Karpas-422 (cell line): ENCODE data around the gene TSHZ2. TPM values are rescaled to one million over a fixed set of nuclear protein-coding genes. Genes with fewer than 3 reads are reported as not detected.
"Not testable (repeated sequence)": the region's sequence is repeated elsewhere in the genome, so short reads cannot be mapped to it uniquely, and the experiment has no call there.

Experiments
- DNase-seq: peaks from one replicate; pipeline ENCODE4 v3.0.0-alpha.2; 2015
- H2AFZ ChIP-seq: fragments of 200-600 bp; sonication (generic); 2 replicates; pipeline ENCODE4 v1.6.1; 2014; ENCODE audit warnings: antibody characterized with exemption, low read length, mixed read lengths
- H3K27ac ChIP-seq: fragments of 200-600 bp; sonication (generic); 2 replicates; pipeline ENCODE4 v1.5.1; 2014; ENCODE audit warnings: mild to moderate bottlenecking, low read length, moderate library complexity
- H3K27me3 ChIP-seq: fragments of 200-600 bp; sonication (generic); 2 replicates; pipeline ENCODE4 v1.6.1; 2014; ENCODE audit warnings: low read length, mixed read lengths
- H3K36me3 ChIP-seq: fragments of 200-600 bp; sonication (generic); 2 replicates; pipeline ENCODE4 v1.6.1; 2014; ENCODE audit warnings: low read length, mixed read lengths; ENCODE audit not compliant: insufficient read depth
- H3K4me1 ChIP-seq: fragments of 200-600 bp; sonication (generic); 2 replicates; pipeline ENCODE4 v1.6.1; 2014; ENCODE audit warnings: mild to moderate bottlenecking, low read length, mixed read lengths
- H3K4me2 ChIP-seq: fragments of 200-600 bp; sonication (generic); 2 replicates; pipeline ENCODE4 v1.6.1; 2014; ENCODE audit warnings: low read length, low read depth, mild to moderate bottlenecking; ENCODE audit not compliant: poor library complexity, severe bottlenecking
- H3K4me3 ChIP-seq: fragments of 200-600 bp; sonication (generic); 2 replicates; pipeline ENCODE4 v1.5.1; 2014; ENCODE audit warnings: mild to moderate bottlenecking, antibody characterized with exemption, low read length, mixed read lengths
- H3K79me2 ChIP-seq: fragments of 200-600 bp; sonication (generic); 2 replicates; pipeline ENCODE4 v1.6.1; 2014; ENCODE audit warnings: mild to moderate bottlenecking, low read length, mixed read lengths
- H3K9ac ChIP-seq: fragments of 200-600 bp; sonication (generic); 2 replicates; pipeline ENCODE4 v1.6.0; 2014; ENCODE audit warnings: low read length
- H3K9me2 ChIP-seq: fragments of 200-600 bp; sonication (generic), shearing (Covaris generic); replicated peaks from 2 replicates; pipeline ENCODE4 v1.6.0; 2014; ENCODE audit warnings: mild to moderate bottlenecking, low read length, moderate library complexity; ENCODE audit not compliant: insufficient read depth
- H3K9me3 ChIP-seq: fragments of 300-700, 200-600 bp; sonication (generic); 2 replicates; pipeline ENCODE4 v1.6.1; 2014; ENCODE audit warnings: low read length, mixed read lengths
- H4K20me1 ChIP-seq: fragments of 200-600 bp; sonication (generic); 2 replicates; pipeline ENCODE4 v1.6.1; 2014; ENCODE audit warnings: mild to moderate bottlenecking, antibody characterized with exemption, low read length, low read depth; ENCODE audit not compliant: insufficient read depth
- total RNA-seq: library from RNA; depleted of rRNA; stranded (reverse); fragments of >200 nt; shearing (Covaris generic); gene quantifications from 2 replicates; pipeline ENCODE4 v1.2.3, GENCODE V29; 2014; ENCODE audit warnings: low replicate concordance

The TSHZ2 gene
- total RNA-seq, 1 experiment from 2014 or later: not detected

DNA sequence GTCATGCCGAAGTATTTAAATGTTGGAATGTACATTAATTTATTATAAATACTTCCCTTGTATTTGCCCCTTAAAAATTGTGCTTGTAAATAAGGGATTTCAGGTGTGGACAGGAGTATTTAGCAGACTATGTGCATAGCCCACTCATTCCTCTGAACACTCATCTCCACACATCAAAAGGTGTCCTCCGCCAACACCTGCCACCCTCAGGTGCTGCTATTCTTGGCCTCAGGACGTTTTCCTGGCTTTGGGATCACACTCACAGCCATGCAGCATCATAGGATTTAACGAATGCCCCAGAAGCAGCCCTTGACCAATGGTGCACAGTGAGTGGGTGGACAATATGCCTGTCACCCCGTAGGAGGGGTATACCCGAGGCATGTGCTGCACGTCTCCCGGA lies 390.6 kb downstream of the TSHZ2 start:
- Histone ChIP-seq H3K9me2 (no peaks in the 10 kb centered on the region), H3K27ac (no peak overlapping the region), H4K20me1 (no peaks in the 10 kb centered on the region), H2AFZ (no peak overlapping the region), H3K36me3 (no peaks in the 10 kb centered on the region), H3K4me2 (no peak overlapping the region), H3K79me2 (no peaks in the 10 kb centered on the region), H3K27me3 (no peaks in the 10 kb centered on the region), H3K4me3 (no peak overlapping the region), H3K9ac (no peak overlapping the region), H3K9me3 (peaks cover 24% of the 10 kb centered on the region), H3K4me1 (no peaks in the 10 kb centered on the region)
- no peak for DNase-seq

DNA sequence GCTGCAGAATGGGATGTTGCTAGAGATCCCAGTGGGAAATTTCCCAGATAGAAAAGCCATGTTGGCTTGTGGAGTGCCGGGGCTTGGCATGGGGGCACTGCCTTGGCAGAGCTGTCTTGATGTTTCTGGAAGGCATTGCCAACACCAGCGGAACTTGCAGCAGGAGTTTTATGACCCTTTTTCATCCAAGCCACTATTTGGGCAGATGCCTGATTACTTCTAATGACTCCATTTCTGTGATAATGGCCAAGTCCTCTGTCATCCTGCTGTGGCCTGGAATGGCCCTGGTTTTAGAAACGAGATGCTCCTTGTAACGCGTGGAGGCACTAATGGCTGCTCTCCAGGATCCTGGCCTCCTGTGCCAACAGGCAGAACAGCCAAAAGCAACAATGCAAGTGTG lies 392.5 kb downstream of the TSHZ2 start:
- H3K27me3 ChIP-seq: no peaks in the 10 kb centered on the region
- peaks cover 22% of the 10 kb centered on the region for H3K9me3 ChIP-seq
- H2AFZ ChIP-seq: no peak overlapping the region
- H3K9me2 ChIP-seq: no peaks in the 10 kb centered on the region
- H3K36me3 ChIP-seq: no peaks in the 10 kb centered on the region
- DNase-seq: no peak
- H3K4me3 ChIP-seq: no peak overlapping the region
- no peak overlapping the region for H3K4me2 ChIP-seq
- H4K20me1 ChIP-seq: no peaks in the 10 kb centered on the region
- H3K4me1 ChIP-seq: no peaks in the 10 kb centered on the region
- no peaks in the 10 kb centered on the region for H3K79me2 ChIP-seq
- H3K9ac ChIP-seq: no peak overlapping the region
- no peak overlapping the region for H3K27ac ChIP-seq

DNA sequence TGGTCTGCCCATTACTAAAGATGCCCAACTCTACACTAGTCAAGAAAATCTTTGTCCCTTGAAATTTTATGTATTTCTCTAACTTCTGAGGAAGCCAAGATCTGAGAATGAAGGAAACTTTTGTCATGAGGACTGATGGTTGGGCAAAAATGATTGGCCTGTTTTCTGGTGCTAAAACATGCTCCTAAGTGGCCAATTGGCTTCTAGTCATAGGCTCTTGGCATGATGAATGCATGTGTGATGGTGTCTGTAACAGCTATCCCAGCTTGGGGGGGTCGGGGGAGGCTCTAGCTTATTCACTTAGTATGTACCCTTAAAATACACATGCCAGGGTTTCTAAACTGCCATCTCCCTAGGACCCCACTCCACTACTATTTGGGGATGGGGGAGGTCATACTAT lies 392.9 kb downstream of the TSHZ2 start:
- H4K20me1 ChIP-seq: no peaks in the 10 kb centered on the region
- no peaks in the 10 kb centered on the region for H3K9me2 ChIP-seq
- no peaks in the 10 kb centered on the region for H3K36me3 ChIP-seq
- no peaks in the 10 kb centered on the region for H3K79me2 ChIP-seq
- no peak overlapping the region for H3K4me2 ChIP-seq
- DNase-seq: no peak
- H2AFZ ChIP-seq: no peak overlapping the region
- peaks cover 22% of the 10 kb centered on the region for H3K9me3 ChIP-seq
- no peak overlapping the region for H3K4me3 ChIP-seq
- H3K9ac ChIP-seq: no peak overlapping the region
- H3K4me1 ChIP-seq: no peaks in the 10 kb centered on the region
- no peak overlapping the region for H3K27ac ChIP-seq
- no peaks in the 10 kb centered on the region for H3K27me3 ChIP-seq

DNA sequence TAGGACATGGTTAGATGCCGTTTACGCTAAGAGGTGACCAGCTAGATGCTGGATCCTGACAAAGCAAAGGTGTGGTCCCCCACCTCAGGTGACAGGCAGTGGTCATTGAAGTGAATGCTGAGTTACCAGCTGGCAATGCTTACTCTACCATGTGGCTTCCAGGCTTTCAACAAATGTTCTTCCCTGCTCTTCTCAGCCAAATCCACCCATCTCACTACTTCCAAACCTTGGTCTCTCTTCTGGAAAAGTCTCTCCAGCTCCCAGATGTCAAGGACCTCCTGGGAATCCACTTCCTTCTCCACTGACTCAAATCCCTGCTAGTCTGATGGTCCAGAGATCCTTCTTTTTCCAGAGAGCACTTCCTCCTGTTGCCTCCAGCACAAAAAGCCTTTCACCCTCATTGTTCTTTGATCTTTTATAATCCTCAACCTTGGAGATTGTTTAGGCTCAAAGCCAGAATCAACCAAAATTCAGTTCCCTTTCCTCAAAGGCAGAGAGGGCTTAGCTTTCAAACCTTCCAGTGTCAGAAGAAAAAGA lies 393.4 kb downstream of the TSHZ2 start:
- Histone ChIP-seq H3K4me3 (no peak overlapping the region), H3K9me3 (peaks cover 20% of the 10 kb centered on the region), H3K4me1 (no peaks in the 10 kb centered on the region), H3K9ac (no peak overlapping the region), H3K79me2 (no peaks in the 10 kb centered on the region), H3K4me2 (no peak overlapping the region), H3K27me3 (no peaks in the 10 kb centered on the region), H2AFZ (no peak overlapping the region), H3K36me3 (no peaks in the 10 kb centered on the region), H4K20me1 (no peaks in the 10 kb centered on the region), H3K9me2 (no peaks in the 10 kb centered on the region), H3K27ac (no peak overlapping the region)
- DNase-seq: no peak

DNA sequence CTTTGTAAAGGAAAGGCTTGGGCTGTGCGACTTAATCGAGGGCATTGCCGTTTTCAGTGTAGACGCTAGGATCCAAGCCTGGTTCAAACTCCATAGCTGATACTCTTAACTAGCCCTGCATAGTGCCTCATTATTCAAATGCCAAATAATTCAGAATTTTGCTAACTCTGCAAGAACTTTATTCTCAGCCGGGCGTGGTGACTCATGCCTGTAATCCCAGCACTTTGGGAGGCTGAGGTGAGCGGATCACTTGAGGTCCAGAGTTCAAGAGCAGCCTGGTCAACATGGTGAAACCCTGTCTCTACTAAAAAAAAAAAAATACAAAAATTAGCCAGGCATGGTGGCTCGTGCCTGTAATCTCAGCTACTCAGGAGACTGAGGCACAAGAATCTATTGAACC lies 394.8 kb downstream of the TSHZ2 start:
- not testable (repeated sequence) for H3K27me3 ChIP-seq, H2AFZ ChIP-seq, H3K4me2 ChIP-seq, H4K20me1 ChIP-seq, H3K4me3 ChIP-seq, H3K36me3 ChIP-seq, H3K4me1 ChIP-seq, H3K9me2 ChIP-seq, DNase-seq, H3K9ac ChIP-seq, H3K27ac ChIP-seq, H3K79me2 ChIP-seq
- H3K9me3 ChIP-seq: peaks cover 19% of the 10 kb centered on the region; the same call in 1 of the 2 replicates

DNA sequence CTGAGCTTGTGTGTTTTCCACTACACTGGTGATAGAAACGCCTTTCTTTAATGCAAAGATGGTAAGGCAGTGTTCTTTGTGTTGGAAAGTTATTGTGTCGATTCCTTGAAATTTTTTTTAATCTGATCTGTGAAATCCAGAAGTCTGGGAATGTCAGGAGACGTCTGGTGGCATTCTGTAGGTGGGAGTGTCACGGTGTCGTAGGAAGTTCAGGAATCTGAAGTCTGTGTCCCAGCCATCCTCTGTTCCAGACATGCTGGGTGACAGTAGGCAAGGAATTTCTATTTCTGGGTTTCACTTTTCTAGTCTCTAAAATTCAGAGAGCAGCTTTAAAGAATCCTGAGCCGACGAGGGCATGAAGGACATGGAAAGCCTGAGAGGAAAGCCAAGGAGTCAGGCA lies 397.7 kb downstream of the TSHZ2 start:
- Histone ChIP-seq H3K27me3 (no peaks in the 10 kb centered on the region), H3K4me1 (no peaks in the 10 kb centered on the region), H3K27ac (no peak overlapping the region), H3K4me2 (no peak overlapping the region), H3K9ac (no peak overlapping the region), H3K36me3 (no peaks in the 10 kb centered on the region), H3K9me2 (no peaks in the 10 kb centered on the region), H3K9me3 (peaks cover 20% of the 10 kb centered on the region; the same call in 1 of the 2 replicates), H3K4me3 (no peak overlapping the region), H4K20me1 (no peaks in the 10 kb centered on the region), H3K79me2 (no peaks in the 10 kb centered on the region), H2AFZ (no peak overlapping the region)
- DNase-seq: no peak

DNA sequence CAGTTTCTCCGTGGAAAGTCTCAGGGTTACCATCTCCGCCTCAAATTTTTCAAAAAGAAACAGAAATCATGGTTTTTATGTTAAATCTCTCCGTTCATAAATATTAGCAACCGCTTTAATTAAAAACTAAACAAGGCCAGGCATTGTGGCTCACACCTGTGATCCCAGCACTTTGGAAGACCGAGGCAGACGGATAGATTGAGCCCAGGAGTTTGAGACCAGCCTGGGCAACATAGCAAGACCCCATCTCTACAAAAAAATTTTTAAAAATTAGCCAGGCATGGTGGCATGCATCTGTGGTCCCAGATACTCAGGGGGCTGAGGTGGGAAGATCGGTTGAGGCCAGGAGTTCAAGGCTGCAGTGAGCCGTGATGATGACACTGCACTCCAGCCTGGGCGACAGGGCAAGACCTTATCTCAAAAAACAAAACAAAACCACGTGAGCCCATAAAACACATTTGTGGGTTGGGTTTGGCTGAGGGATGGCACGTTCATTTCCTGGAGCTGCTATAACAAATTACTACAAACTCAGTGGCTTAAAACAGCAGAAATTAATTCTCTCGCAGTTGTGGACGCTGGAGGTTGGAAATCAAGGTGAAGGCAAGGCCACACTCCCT lies 398.3 kb downstream of the TSHZ2 start:
- Histone ChIP-seq H3K4me2 (no peak overlapping the region), H2AFZ (no peak overlapping the region), H3K9ac (no peak overlapping the region), H3K36me3 (no peaks in the 10 kb centered on the region), H3K79me2 (no peaks in the 10 kb centered on the region), H3K27ac (no peak overlapping the region), H3K4me1 (no peaks in the 10 kb centered on the region), H3K9me2 (no peaks in the 10 kb centered on the region), H3K27me3 (no peaks in the 10 kb centered on the region), H4K20me1 (no peaks in the 10 kb centered on the region), H3K4me3 (no peak overlapping the region), H3K9me3 (peaks cover 20% of the 10 kb centered on the region; the same call in 1 of the 2 replicates)
- no peak for DNase-seq

DNA sequence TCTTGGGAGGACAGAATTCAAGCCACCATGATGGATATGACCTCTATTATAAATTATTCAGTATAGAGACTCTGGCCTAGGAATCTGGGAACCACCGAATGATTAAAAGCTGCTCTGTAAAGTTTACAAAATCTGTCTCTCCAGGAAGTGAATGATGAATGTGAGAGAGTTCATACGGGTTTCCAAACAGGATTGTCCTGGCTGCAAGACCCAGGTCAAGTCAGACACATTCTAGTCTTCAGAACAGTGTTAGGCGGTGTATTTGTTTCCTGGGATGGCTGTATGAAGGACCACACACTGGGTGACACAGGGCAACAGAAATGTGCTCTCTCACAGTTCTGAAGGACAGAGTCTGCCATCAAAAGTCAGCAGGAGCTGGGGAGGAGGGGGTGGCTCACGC lies 399.1 kb downstream of the TSHZ2 start:
- H3K9me2 ChIP-seq: no peaks in the 10 kb centered on the region
- no peak overlapping the region for H3K27ac ChIP-seq
- H4K20me1 ChIP-seq: no peaks in the 10 kb centered on the region
- no peaks in the 10 kb centered on the region for H3K36me3 ChIP-seq
- H3K79me2 ChIP-seq: no peaks in the 10 kb centered on the region
- no peaks in the 10 kb centered on the region for H3K27me3 ChIP-seq
- no peak for DNase-seq
- H3K4me1 ChIP-seq: no peaks in the 10 kb centered on the region
- no peak overlapping the region for H3K4me2 ChIP-seq
- no peak overlapping the region for H3K9ac ChIP-seq
- no peak overlapping the region for H3K4me3 ChIP-seq
- no peak overlapping the region for H2AFZ ChIP-seq
- peaks cover 19% of the 10 kb centered on the region; the same call in 1 of the 2 replicates for H3K9me3 ChIP-seq
